K562 (cell line): Measurements from ENCODE around the gene ADM2. TPM values are rescaled to one million over a fixed set of nuclear protein-coding genes. Genes with fewer than 3 reads are reported as not detected.

Experiments
- BHLHE40 ChIP-seq: IDR thresholded peaks from 2 replicates; pipeline ENCODE4 v1.6.1; 2011; ENCODE audit warnings: low read length, improper control_type of control experiment
- CXXC5 ChIP-seq: fragments of 250-450 bp; sonication (Bioruptor Pico); IDR thresholded peaks from 2 replicates; pipeline ENCODE4 v1.8.0; 2022; ENCODE audit warnings: inconsistent platforms, mild to moderate bottlenecking, moderate library complexity
- FOXJ2 ChIP-seq: fragments of 200-800 bp; sonication (Bioruptor generic); IDR thresholded peaks from 2 replicates; pipeline ENCODE4 v1.6.1; 2016; ENCODE audit warnings: missing genetic modification characterization, missing compliant biosample characterization
- GABPB2 ChIP-seq: fragments of 250-450 bp; sonication (Bioruptor Pico); conservative IDR thresholded peaks from 2 replicates; pipeline ENCODE4 v1.5.1; 2021; ENCODE audit warnings: mild to moderate bottlenecking
- HCFC1 ChIP-seq: IDR thresholded peaks from 2 replicates; pipeline ENCODE4 v1.6.1; 2012; ENCODE audit warnings: low read depth, low read length, improper control_type of control experiment
- PHB2 ChIP-seq: fragments of 450-650 bp; IDR thresholded peaks from 2 replicates; pipeline ENCODE4 v1.6.1; 2017; ENCODE audit warnings: low read depth
- PHF20 ChIP-seq: fragments of 450-650 bp; IDR thresholded peaks from 2 replicates; pipeline ENCODE4 v1.6.1; 2018; ENCODE audit not compliant: partially characterized antibody
- RBM22 ChIP-seq: fragments of 200-400 bp; formaldehyde crosslinking; IDR thresholded peaks from 2 replicates; pipeline ENCODE4 v1.6.1; 2018; ENCODE audit warnings: low read length, low read depth; ENCODE audit not compliant: poor library complexity, severe bottlenecking
- SAFB ChIP-seq: fragments of 200-400 bp; formaldehyde crosslinking; IDR thresholded peaks from 2 replicates; pipeline ENCODE4 v1.6.1; 2017; ENCODE audit warnings: low read depth, low read length, borderline replicate concordance
- SNRNP70 ChIP-seq: fragments of 200-400 bp; formaldehyde crosslinking; optimal IDR thresholded peaks from 2 replicates; pipeline ENCODE3; 2017; ENCODE audit warnings: low read depth, low read length
- TEAD4 ChIP-seq, 2 experiments: sonication (generic) in 1 of 2; formaldehyde crosslinking in 1 of 2; IDR thresholded peaks; 2 replicates each; pipeline versions ENCODE4 v1.6.1 to v1.8.0; 2012 to 2022; ENCODE audit warnings: borderline replicate concordance in 1 of 2, inconsistent platforms in 1 of 2, low read length in 1 of 2, mild to moderate bottlenecking in 1 of 2, missing genetic modification reagents in 1 of 2
- polyA plus RNA-seq, 8 experiments: library from polyadenylated mRNA; depleted of rRNA in 4 of 8; stranded (reverse) in 5 of 8; unstranded in 3 of 8; fragments of >200 nt; fragmentation: Nextera tagmentation in 2 of 8; fragmentation: Illumina TruSeq in 1 of 8; extraction: Ambion mirVana in 2 of 8; extraction: Trizol in 1 of 8; gene quantifications; 2 replicates each; pipeline versions ENCODE4 v1.2.1 to v1.2.3, GENCODE V29; 2011 to 2014; ENCODE audit warnings: inconsistent platforms in 1 of 8, missing spikeins in 1 of 8
- total RNA-seq, 7 experiments: library from RNA; depleted of rRNA in 6 of 7; stranded (reverse); fragments of >200 nt in 6 of 7; fragmentation: Illumina TruSeq in 2 of 7; extraction: Trizol in 2 of 7; gene quantifications; 2 replicates each; pipeline versions ENCODE4 v1.2.1 to v1.2.3, GENCODE V29; 2011 to 2021; ENCODE audit warnings: low replicate concordance in 1 of 7
- TF ChIP-seq, protein P1 (sequence below): fragments of 450-650 bp; formaldehyde crosslinking; IDR thresholded peaks from 2 replicates; pipeline ENCODE4 v1.4.0; 2022; ENCODE audit warnings: missing genetic modification characterization
- TF ChIP-seq, protein P2 (sequence below): sonication (generic); formaldehyde crosslinking; IDR thresholded peaks from 2 replicates; pipeline ENCODE4 v1.4.0; 2020; ENCODE audit warnings: mild to moderate bottlenecking, missing genetic modification reagents
- TF ChIP-seq, protein P3 (sequence below): IDR thresholded peaks from 2 replicates; pipeline ENCODE4 v1.6.1; 2014; ENCODE audit warnings: antibody characterized with exemption
- TF ChIP-seq, protein P4 (sequence below), 3 experiments: fragments of 200-800 bp in 1 of 3; sonication (Bioruptor generic) in 1 of 3; sonication (generic) in 1 of 3; formaldehyde crosslinking in 1 of 3; IDR thresholded peaks; 2 replicates each; pipeline versions ENCODE4 v1.6.1 to v1.8.0; 2016 to 2022; ENCODE audit warnings: mild to moderate bottlenecking in 2 of 3, missing compliant biosample characterization in 2 of 3, missing genetic modification characterization in 2 of 3, missing genetic modification reagents in 1 of 3
- TF ChIP-seq, protein P5 (sequence below): fragments of 450-650 bp; IDR thresholded peaks from 2 replicates; pipeline ENCODE4 v1.6.1; 2016; ENCODE audit warnings: mild to moderate bottlenecking
- TF ChIP-seq, protein P6 (sequence below): sonication (generic); formaldehyde crosslinking; IDR thresholded peaks from 2 replicates; pipeline ENCODE4 v1.8.0; 2022; ENCODE audit warnings: missing genetic modification reagents, mild to moderate bottlenecking, moderate library complexity, borderline replicate concordance

ADM2 gene
- total and polyA plus RNA-seq, 9 of the 15 experiments (the other 6 are each of a cell fraction or from before 2014, with no cell fraction given) = 0.11 to 5.1 (median 0.38) TPM

DNA sequence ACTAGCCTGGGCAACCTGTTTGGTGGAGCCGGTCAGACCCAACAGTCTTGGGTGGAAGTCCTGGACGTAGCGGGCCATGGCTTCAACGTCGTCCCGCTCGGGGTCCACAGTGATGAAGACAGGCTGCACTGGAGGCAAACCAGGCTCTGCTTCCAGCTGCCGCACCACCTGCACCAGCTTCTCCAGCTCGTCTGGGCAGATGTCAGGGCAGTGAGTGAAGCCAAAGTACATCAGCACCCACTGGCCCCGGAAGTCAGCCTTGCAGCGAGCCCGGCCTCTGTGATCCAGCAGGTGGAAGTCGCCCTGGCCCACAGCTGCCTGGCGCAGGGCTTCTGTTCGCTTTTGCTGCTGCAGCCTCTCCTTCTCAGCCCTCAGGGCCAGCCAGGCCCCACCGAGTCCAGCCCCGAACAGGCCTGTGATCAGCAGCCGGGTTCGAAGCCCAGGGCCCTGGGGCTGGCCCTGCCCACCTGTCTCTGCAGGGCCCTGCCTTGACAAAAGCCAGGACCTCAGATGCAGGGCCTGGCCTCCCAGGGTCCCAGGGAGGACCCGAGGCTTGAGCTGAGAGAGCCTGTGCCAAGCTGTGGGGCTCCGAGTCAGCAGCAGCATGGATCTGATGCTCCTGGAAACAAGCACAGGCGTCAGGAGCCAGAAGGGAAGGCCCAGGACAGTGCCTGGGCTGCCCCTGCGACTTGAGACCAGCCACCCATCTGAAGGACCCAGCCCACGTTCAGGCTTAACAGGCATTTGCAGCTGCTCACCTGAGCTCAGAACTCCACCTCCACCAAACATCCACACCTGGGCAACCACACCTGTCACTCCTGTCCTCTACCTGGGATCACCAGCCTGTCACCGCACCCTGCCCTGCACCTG, 42.7 kb downstream of the ADM2 start (continued):
- TF ChIP-seq TEAD4 (IDR thresholded peaks at IDR 0.05; ENCODE audit: low read length) (no peak), TEAD4 (CRISPR knock-in tag; IDR thresholded peaks at IDR 0.05; ENCODE audit: borderline replicate concordance) (no peak), BHLHE40 (no peak), FOXJ2 (tag) (no peak), SAFB (no peak), RBM22 (peak; percentile 46), HCFC1 (no peak), PHB2 (no peak), SNRNP70 (no peak), CXXC5 (CRISPR knock-in tag) (no peak), PHF20 (no peak), GABPB2 (CRISPR knock-in tag) (no peak)
- TF ChIP-seq, protein P1, sequence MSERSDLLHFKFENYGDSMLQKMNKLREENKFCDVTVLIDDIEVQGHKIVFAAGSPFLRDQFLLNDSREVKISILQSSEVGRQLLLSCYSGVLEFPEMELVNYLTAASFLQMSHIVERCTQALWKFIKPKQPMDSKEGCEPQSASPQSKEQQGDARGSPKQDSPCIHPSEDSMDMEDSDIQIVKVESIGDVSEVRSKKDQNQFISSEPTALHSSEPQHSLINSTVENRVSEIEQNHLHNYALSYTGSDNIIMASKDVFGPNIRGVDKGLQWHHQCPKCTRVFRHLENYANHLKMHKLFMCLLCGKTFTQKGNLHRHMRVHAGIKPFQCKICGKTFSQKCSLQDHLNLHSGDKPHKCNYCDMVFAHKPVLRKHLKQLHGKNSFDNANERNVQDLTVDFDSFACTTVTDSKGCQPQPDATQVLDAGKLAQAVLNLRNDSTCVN (CRISPR knock-in tag) = no peak
- TF ChIP-seq, protein P2, sequence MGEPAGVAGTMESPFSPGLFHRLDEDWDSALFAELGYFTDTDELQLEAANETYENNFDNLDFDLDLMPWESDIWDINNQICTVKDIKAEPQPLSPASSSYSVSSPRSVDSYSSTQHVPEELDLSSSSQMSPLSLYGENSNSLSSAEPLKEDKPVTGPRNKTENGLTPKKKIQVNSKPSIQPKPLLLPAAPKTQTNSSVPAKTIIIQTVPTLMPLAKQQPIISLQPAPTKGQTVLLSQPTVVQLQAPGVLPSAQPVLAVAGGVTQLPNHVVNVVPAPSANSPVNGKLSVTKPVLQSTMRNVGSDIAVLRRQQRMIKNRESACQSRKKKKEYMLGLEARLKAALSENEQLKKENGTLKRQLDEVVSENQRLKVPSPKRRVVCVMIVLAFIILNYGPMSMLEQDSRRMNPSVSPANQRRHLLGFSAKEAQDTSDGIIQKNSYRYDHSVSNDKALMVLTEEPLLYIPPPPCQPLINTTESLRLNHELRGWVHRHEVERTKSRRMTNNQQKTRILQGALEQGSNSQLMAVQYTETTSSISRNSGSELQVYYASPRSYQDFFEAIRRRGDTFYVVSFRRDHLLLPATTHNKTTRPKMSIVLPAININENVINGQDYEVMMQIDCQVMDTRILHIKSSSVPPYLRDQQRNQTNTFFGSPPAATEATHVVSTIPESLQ = no peak
- TF ChIP-seq, protein P3, sequence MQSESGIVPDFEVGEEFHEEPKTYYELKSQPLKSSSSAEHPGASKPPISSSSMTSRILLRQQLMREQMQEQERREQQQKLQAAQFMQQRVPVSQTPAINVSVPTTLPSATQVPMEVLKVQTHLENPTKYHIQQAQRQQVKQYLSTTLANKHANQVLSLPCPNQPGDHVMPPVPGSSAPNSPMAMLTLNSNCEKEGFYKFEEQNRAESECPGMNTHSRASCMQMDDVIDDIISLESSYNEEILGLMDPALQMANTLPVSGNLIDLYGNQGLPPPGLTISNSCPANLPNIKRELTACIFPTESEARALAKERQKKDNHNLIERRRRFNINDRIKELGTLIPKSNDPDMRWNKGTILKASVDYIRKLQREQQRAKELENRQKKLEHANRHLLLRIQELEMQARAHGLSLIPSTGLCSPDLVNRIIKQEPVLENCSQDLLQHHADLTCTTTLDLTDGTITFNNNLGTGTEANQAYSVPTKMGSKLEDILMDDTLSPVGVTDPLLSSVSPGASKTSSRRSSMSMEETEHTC = no peak
- TF ChIP-seq, protein P4, sequence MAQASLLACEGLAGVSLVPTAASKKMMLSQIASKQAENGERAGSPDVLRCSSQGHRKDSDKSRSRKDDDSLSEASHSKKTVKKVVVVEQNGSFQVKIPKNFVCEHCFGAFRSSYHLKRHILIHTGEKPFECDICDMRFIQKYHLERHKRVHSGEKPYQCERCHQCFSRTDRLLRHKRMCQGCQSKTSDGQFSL (CRISPR knock-in tag; IDR thresholded peaks at IDR 0.05) = no peak
- TF ChIP-seq, protein P4 (tag; IDR thresholded peaks at IDR 0.05) = no peak
- TF ChIP-seq, protein P5, sequence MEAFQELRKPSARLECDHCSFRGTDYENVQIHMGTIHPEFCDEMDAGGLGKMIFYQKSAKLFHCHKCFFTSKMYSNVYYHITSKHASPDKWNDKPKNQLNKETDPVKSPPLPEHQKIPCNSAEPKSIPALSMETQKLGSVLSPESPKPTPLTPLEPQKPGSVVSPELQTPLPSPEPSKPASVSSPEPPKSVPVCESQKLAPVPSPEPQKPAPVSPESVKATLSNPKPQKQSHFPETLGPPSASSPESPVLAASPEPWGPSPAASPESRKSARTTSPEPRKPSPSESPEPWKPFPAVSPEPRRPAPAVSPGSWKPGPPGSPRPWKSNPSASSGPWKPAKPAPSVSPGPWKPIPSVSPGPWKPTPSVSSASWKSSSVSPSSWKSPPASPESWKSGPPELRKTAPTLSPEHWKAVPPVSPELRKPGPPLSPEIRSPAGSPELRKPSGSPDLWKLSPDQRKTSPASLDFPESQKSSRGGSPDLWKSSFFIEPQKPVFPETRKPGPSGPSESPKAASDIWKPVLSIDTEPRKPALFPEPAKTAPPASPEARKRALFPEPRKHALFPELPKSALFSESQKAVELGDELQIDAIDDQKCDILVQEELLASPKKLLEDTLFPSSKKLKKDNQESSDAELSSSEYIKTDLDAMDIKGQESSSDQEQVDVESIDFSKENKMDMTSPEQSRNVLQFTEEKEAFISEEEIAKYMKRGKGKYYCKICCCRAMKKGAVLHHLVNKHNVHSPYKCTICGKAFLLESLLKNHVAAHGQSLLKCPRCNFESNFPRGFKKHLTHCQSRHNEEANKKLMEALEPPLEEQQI = no peak
- TF ChIP-seq, protein P6, sequence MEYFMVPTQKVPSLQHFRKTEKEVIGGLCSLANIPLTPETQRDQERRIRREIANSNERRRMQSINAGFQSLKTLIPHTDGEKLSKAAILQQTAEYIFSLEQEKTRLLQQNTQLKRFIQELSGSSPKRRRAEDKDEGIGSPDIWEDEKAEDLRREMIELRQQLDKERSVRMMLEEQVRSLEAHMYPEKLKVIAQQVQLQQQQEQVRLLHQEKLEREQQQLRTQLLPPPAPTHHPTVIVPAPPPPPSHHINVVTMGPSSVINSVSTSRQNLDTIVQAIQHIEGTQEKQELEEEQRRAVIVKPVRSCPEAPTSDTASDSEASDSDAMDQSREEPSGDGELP (CRISPR knock-in tag) = 0 out of 2 replicates have a peak, but pooled peaks have one; percentile 16
